Neural crest cell (in vitro differentiated cells): Measurements from ENCODE around the gene CCDC190. TPM values are rescaled to one million over a fixed set of nuclear protein-coding genes. Genes with fewer than 3 reads are reported as not detected.

Source experiments
- DNase-seq: peaks from one replicate; pipeline ENCODE4 v3.0.0; 2021; ENCODE audit warnings: low read depth, mixed read lengths, low spot score
- H3K27ac Mint-ChIP-seq: one replicate; pipeline ENCODE4 v1.8.0; 2021; ENCODE audit warnings: mild to moderate bottlenecking, mixed read lengths; ENCODE audit not compliant: unreplicated experiment
- H3K27me3 Mint-ChIP-seq: 2 replicates; pipeline ENCODE4 v1.8.0; 2021; ENCODE audit warnings: low read depth, mild to moderate bottlenecking, mixed read lengths
- H3K36me3 Mint-ChIP-seq: 2 replicates; pipeline ENCODE4 v1.8.0; 2021; ENCODE audit warnings: low read depth, mild to moderate bottlenecking, mixed read lengths
- H3K4me1 Mint-ChIP-seq: 2 replicates; pipeline ENCODE4 v1.8.0; 2021; ENCODE audit warnings: mixed read lengths
- H3K4me3 Mint-ChIP-seq: one replicate; pipeline ENCODE4 v1.8.0; 2021; ENCODE audit warnings: mild to moderate bottlenecking, mixed read lengths
- H3K9me3 Mint-ChIP-seq: 2 replicates; pipeline ENCODE4 v1.8.0; 2021; ENCODE audit warnings: mixed read lengths
- total RNA-seq: library from RNA; stranded (reverse); gene quantifications from 2 replicates; pipeline ENCODE4 v1.2.1, GENCODE V29; 2021
- TF ChIP-seq, protein P1 (sequence below): fragments of 200-600 bp; sonication (generic); conservative IDR thresholded peaks from 2 replicates; pipeline ENCODE4 v1.5.0; 2021; ENCODE audit warnings: antibody characterized with exemption, mild to moderate bottlenecking

Gene CCDC190
- total RNA-seq, 1 donor from 2014 or later: not detected

GRCh38 chr1:162846256-162847212, 14.4 kb downstream of the CCDC190 start:
- H3K36me3 Mint-ChIP-seq: no peaks in the 10 kb centered on the region
- no peak for DNase-seq
- no peak overlapping the region for H3K4me3 Mint-ChIP-seq
- H3K27me3 Mint-ChIP-seq: peaks cover 3% of the 10 kb centered on the region
- no peaks in the 10 kb centered on the region for H3K4me1 Mint-ChIP-seq
- H3K9me3 Mint-ChIP-seq: no peaks in the 10 kb centered on the region
- TF ChIP-seq, protein P1, sequence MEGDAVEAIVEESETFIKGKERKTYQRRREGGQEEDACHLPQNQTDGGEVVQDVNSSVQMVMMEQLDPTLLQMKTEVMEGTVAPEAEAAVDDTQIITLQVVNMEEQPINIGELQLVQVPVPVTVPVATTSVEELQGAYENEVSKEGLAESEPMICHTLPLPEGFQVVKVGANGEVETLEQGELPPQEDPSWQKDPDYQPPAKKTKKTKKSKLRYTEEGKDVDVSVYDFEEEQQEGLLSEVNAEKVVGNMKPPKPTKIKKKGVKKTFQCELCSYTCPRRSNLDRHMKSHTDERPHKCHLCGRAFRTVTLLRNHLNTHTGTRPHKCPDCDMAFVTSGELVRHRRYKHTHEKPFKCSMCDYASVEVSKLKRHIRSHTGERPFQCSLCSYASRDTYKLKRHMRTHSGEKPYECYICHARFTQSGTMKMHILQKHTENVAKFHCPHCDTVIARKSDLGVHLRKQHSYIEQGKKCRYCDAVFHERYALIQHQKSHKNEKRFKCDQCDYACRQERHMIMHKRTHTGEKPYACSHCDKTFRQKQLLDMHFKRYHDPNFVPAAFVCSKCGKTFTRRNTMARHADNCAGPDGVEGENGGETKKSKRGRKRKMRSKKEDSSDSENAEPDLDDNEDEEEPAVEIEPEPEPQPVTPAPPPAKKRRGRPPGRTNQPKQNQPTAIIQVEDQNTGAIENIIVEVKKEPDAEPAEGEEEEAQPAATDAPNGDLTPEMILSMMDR: no peak
- H3K27ac Mint-ChIP-seq: no peak overlapping the region

GRCh38 chr1:162844153-162844552, 16.8 kb downstream of the CCDC190 start:
- TF ChIP-seq, protein P1: no peak
- Mint-ChIP-seq H3K27ac (no peak overlapping the region), H3K4me3 (no peak overlapping the region), H3K36me3 (no peaks in the 10 kb centered on the region), H3K27me3 (peaks cover 3% of the 10 kb centered on the region), H3K9me3 (no peaks in the 10 kb centered on the region), H3K4me1 (no peaks in the 10 kb centered on the region)
- no peak for DNase-seq

DNA sequence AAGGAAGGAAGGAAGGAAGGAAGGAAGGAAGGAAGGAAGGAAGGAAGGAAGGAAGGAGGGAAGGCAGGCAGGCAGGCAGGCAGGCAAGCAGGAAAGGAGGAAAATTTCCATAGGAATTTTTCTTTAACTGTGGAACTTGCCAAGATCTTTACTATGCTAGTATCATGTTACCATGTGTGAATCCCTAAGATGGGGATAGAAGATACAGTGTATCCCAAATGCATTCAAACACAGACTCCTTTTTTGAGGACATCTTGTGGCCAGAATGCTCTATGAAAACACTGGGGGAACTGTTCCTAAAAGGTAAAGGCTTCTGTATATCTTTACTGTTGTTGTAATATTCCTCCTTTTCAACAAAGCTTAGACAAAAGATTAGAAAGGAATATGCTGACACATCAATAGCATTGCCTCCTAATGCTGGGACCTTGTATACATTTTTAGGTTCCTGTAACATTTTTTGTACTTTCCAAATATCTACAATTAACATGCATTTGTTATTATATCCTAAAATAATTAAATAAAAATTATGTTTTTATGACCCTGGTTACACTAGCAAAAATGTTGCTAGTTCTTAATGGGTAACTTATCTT, 20.6 kb downstream of the CCDC190 start:
- peaks cover 2% of the 10 kb centered on the region for H3K36me3 Mint-ChIP-seq
- H3K27me3 Mint-ChIP-seq: peaks cover 2% of the 10 kb centered on the region
- peaks cover 7% of the 10 kb centered on the region for H3K9me3 Mint-ChIP-seq
- DNase-seq: no peak
- H3K27ac Mint-ChIP-seq: no peak overlapping the region
- no peak overlapping the region for H3K4me3 Mint-ChIP-seq
- TF ChIP-seq, protein P1: no peak
- H3K4me1 Mint-ChIP-seq: no peaks in the 10 kb centered on the region

- TF ChIP-seq, protein P1: no peak
- Mint-ChIP-seq H3K36me3 (peaks cover 2% of the 10 kb centered on the region), H3K4me3 (no peak overlapping the region), H3K4me1 (no peaks in the 10 kb centered on the region), H3K9me3 (peaks cover 7% of the 10 kb centered on the region), H3K27me3 (peaks cover 2% of the 10 kb centered on the region), H3K27ac (no peak overlapping the region)
- no peak for DNase-seq
Observed at GRCh38 chr1:162838863-162839262, 22.1 kb downstream of the CCDC190 start.

DNA sequence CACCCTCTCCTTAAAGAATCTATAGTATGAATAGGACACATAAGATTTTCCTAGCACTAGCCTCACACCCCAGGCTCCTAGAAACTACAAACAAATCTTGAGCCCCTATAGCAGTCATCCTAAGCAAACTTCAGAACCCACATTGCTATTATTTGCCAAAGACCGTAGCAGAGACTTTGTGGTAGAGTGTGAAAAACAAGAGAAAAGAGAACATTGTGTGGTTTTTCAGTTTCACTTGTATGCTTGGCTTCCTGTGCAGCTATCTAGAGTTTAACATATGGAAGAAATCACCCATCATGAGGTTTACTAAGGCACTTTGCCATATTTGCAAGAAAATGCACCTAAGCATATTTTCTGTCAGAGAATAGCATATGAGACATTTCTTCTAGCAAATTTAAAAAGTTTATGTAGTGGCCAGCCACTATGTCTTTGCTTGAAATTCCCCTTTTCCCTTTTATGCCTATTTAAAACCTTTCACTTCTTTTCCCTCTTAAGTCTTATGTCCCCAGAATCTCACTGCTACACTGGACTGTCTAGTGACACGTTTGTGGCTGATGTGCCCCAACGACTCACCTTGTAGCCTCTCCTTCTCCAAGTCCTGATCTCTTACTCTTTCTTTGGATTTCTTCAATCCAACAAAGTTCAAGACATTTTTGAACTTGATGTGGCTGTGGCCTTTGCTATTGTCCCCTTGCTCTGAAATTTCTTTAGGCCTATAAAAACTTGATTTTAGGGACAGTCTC, 25.6 kb downstream of the CCDC190 start:
- Mint-ChIP-seq H3K36me3 (peaks cover 2% of the 10 kb centered on the region), H3K27ac (no peak overlapping the region), H3K9me3 (peaks cover 7% of the 10 kb centered on the region), H3K4me3 (no peak overlapping the region), H3K4me1 (no peaks in the 10 kb centered on the region), H3K27me3 (peaks cover 4% of the 10 kb centered on the region)
- DNase-seq: no peak
- TF ChIP-seq, protein P1: no peak
